Right hindlimb (tissue), 1 donor: Measurements from ENCODE around the gene GPC4.
A peak's percentile ranks its signal among the peaks of the same experiment; 100 is the strongest.

Experiments used
- DNase-seq: peaks from one replicate; pipeline ENCODE4 v3.0.0-alpha.2; 2018

GPC4 gene

GRCh38 chrX:133415276-133416105 is at the start of gene GPC4:
GPC4 (minus strand) TSS chrX:133415489; CDS start chrX:133414965, 524 bp downstream.
- peak; percentile 87 for DNase-seq

GRCh38 chrX:133461231-133461630 is 45.9 kb upstream of the GPC4 start:
- no peak for DNase-seq

GRCh38 chrX:133454924-133455323 is 39.6 kb upstream of the GPC4 start:
- no peak for DNase-seq

GRCh38 chrX:133454491-133454914 is 39.2 kb upstream of the GPC4 start:
- DNase-seq = no peak

DNA sequence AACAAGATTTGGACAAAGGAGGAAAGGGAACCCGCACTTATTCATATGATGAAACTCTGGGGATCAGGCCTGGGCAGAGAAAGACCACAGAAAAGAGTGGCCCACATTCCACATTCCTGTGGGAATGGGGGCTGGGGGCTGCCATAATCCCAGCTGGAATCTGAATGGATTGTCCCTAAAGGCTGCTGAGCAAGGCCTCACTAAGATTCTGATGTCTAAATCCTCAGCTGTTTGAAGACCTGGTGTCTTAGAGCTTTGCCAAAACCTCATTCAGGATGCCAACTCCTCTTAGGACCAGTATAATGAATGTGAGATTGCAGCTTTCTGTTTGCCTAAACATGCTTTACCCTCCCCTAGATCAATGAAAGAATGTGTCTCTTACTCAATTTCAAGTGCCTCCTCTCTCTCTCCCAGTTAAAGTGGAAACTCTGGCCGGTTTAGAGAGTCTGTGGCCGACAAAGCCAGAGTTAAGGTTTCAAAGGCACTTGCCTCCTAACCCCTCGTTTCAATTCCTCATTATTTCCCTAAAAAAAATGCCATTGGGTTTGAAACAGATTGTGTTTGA is 33.3 kb upstream of the GPC4 start:
- DNase-seq = no peak

DNA sequence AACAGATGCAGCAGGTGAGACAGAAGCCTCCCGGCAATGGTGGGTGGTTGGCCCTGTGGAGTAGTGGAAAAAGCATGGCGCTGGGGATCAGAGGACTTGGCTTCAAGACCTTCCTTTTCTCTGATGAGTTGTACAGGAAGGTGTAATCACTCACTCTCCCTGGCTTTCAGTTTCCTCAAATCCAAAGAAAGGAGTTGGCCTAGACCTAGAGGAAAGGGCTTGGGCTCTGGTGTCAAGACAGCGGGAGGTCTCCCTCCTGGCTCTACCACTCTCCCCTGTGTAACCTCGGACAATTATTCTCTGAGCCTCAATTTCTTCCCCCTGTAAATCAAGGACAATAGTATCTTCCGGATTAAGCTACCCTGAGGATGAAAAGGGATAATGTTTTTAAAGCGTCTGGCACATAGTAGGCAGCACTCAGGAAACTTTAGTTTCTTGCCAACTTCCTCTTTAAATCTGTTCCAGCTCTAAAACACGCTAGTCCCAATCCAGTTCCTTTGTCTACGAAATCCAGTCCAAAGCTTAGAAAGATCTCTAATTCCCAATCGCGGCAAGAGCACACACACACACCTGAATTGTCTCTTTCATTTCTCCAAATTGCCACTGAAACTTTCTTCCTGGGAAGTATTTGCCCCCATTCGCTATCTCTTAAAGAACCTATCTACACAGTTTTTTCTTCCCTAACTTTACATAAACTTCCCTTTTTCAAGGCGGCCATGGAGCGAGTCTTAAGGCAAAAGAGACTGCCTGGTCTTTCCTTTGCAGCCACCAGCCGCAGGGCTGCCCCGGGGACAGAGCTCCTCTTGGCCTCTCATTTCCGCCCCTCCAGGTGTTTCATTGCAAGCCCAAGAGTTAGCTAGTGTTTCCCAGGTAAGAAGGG is 29.9 kb upstream of the GPC4 start:
- DNase-seq = no peak

DNA sequence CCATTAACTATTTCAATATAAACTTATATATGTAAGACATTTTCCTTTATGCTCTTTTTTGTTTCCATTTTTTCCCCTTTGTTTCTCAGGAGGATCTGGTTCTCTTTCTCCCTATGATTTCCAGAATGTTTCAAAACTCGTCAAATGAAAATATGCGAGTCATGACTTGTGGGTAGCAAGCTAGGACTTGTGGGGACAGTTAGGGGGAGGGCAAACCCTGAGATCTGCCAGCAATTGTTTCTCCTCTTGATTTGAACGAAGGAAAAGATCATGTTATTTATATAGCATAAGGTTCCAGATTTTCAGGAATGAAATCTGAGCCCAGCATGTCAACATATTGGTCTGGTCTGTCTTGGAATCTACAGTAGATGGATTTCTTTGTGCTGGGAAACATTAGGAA is 28.9 kb upstream of the GPC4 start:
- DNase-seq = no peak

GRCh38 chrX:133440797-133441163 is 25.5 kb upstream of the GPC4 start:
- no peak for DNase-seq

- DNase-seq = no peak
Observed at GRCh38 chrX:133440081-133440796, 24.9 kb upstream of the GPC4 start.

- DNase-seq = no peak
Observed at GRCh38 chrX:133437766-133438165, 22.5 kb upstream of the GPC4 start.

DNA sequence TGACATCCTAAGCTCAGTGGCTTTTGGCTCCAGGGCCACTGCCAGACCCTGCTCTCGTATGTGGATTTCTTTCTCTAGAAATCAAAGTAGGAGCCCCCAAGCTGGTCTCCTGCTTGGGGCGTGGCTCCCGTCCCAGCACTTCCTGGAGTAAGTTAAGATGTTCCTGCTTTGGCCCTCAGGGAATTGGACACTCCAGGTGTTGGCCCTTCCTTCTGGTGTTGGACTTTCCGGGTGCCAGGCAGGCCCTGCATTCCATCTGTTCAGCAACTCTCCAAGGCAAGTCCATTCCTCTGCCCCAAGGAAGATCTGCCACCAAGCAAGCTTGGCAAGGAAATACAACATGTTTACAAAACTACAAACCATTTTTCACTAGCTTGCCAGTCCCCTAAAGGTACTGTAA is 22.1 kb upstream of the GPC4 start:
- DNase-seq = no peak

DNA sequence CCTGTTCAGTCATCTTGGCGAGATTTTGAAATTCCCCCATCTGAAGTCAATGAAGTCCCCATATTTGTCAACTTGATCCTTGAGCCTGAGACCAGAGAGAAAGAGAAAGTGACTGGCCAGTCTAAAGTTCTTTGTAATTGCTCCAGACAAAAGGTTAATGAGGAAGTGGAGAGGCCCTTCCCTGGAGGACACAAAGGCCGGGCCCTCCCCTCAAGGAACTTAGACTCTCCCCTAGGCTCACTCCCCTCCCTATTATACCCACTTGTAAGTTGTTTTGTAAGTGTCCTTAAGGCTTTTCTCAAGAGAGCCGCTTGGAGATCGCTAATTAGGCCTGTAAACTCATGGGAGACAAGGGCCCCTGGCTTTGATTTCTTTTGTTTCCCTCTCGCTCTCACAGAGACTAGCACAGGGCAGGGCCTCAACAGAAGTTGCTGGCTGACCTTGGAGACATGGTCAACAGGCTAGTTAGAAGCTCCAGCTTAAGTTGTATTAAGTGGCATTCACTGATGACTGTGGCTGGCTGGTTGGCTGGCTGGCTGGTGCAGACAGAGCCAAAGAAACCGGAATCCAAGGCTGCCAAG is 20.3 kb upstream of the GPC4 start:
- DNase-seq = no peak

DNA sequence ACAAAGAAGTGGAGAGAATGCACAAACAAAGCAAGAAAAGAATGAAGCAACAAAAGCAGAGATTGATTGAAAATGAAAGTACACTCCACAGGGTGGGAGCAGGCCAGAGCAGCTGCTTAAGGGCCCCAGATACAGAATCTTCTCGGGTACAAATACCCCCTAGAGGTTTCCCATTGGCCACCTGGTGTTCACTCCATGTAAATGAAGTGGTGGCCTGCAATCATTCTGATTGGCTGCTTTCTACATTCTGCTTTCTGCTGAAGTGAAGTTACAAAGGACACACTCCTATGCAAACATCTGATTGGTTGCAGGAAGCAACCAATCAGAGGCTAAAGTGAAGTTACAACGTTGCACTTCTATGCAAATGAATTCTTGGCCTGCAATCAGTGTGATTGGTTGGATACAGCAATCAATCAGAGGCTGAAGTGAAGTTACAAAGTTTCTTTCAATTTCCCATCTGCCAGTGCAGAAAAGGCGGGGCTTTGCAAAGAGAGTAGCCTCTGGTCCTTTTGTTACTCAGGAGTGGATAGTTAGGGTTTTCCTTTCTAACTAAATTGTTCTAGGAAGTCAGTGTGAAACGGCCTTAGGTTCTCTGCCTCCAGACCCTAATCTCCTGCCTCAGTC is 19.0 kb upstream of the GPC4 start:
- no peak for DNase-seq

DNA sequence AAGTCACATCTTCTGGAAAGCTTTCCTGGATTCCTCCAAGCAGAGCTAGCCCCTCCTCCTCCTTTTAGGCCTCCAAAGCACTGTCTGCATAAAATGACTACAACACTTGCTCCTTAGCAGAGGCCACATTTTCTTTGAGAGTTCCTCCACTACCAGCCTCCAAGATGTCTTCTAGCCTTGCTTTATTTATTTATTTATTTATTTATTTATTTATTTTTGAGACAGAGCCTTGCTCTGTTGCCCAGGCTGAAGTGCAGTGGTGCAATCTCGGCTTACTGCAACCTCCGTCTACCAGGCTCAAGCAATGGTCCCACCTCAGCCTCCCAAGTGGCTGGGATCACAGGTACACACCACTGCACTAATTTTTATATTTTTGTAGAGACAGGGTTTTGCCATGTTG is 4.6 kb upstream of the GPC4 start:
- DNase-seq = no peak

- DNase-seq = no peak
Observed at GRCh38 chrX:133418588-133418987, 3.3 kb upstream of the GPC4 start.

DNA sequence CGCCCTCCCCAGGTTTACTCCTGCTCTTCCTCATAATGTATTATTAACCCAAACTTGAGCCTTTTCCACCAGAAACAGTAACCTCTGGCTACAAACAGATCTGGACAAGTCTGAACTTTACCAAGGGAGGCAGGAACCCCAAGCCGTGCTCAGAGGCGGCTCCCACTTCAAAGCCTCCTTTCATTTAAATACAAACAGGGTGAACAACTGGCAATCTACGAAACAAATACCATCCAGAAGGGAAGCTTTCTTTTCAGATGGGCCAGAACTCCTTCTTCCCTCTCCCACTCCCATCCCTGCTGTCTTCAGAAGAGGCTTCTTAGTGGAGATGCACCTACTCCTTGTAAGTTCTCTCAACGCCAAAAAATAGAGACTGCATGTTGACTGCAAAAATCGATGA is 2.1 kb upstream of the GPC4 start:
- DNase-seq = no peak

- peak; percentile 30 for DNase-seq
Observed at GRCh38 chrX:133414406-133415275, 648 bp downstream of the GPC4 start.

DNA sequence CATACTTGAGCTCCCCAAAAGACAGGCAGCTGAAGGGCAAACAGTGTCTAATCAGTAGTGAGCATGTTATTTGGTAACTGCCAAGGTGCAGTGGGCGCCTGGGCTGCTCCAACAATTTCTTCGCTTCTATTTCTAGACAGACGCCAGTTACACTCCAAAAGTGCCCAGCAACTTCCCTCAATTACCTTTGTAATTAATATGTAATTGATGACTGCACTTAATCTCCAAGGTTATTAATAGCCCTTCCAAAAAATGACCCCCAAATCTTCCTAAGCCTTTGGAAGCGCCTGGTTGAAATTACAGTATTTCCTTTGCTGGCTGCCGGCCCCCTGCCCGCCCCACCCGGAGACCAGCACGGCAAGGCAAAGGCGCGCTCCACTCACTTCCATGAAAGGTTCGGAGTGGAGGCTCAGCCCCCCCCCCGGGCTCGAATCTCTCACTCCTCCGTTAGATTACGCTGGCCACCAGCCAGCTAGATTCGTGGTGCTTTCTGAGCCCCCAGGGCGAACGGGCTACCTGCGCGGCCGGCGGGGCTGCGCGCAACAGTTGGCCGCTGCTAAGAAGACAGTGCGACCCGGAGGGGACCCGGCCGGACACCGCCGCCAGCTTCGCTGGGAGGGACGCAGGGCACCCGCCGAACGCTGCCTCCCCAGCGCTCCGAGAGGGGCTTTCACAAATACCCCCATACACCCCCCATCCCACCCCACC is 1.9 kb downstream of the GPC4 start:
- peak; percentile 31 for DNase-seq

DNA sequence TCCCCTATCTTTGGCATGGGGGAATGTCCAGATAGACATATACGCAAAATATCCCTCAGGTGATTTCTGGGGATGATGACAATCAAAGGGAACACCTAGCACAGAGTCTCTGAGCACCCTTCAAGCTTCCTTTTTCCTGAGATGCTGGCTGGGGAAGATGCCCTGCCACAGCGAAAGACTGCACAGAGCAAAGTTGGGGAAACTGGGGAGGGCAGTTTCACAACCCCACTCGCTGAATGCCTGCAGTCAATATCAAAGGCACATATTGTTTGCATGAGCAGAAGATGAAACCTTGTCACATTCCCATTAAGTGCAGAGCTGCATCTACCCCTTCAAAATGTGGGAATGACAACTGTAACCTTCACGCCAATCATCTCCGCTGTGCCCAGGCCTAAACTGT is 2.6 kb downstream of the GPC4 start:
- no peak for DNase-seq

- DNase-seq = no peak
Observed at GRCh38 chrX:133412246-133412645, 3.0 kb downstream of the GPC4 start.
